DND-41 (cell line): ENCODE results near the gene ZBTB32.

Source experiments
- ATAC-seq: fragments of 200-7000 bp; cut with Tn5 transposase; 3 replicates; pipeline ENCODE4 v1.9.1; 2021; ENCODE audit warnings: low read depth; ENCODE audit not compliant: insufficient read depth
- DNase-seq: peaks from one replicate; pipeline ENCODE4 v3.0.0-alpha.2; 2020
- H2AFZ ChIP-seq: 2 replicates; pipeline ENCODE4 v1.6.0; 2012; ENCODE audit warnings: low read depth, low read length
- H3K27ac ChIP-seq: 2 replicates; pipeline ENCODE4 v1.5.1; 2012; ENCODE audit warnings: low read length, inconsistent platforms
- H3K27me3 ChIP-seq: fragments of 200-600 bp; sonication (generic); 2 replicates; pipeline ENCODE4 v1.6.0; 2012; ENCODE audit warnings: low read length, mild to moderate bottlenecking, inconsistent platforms; ENCODE audit not compliant: insufficient read depth, poor library complexity
- H3K36me3 ChIP-seq: 2 replicates; pipeline ENCODE4 v1.5.1; 2012; ENCODE audit warnings: low read length, inconsistent platforms; ENCODE audit not compliant: insufficient read depth
- H3K4me1 ChIP-seq: 2 replicates; pipeline ENCODE4 v1.5.1; 2012; ENCODE audit warnings: mild to moderate bottlenecking, low read length; ENCODE audit not compliant: insufficient read depth
- H3K4me2 ChIP-seq: 2 replicates; pipeline ENCODE4 v1.6.0; 2012; ENCODE audit warnings: mild to moderate bottlenecking, moderate library complexity, low read length, inconsistent platforms; ENCODE audit not compliant: insufficient read depth
- H3K4me3 ChIP-seq, 2 experiments: fragments of 200-600 bp in 1 of 2; shearing (Covaris generic) in 1 of 2; 2 replicates each; pipeline ENCODE4 v1.5.1; 2012 to 2016; ENCODE audit warnings: inconsistent platforms in 2 of 2, low read length in 2 of 2, mild to moderate bottlenecking in 2 of 2, low read depth in 1 of 2, moderate library complexity in 1 of 2
- H3K79me2 ChIP-seq: 2 replicates; pipeline ENCODE4 v1.6.0; 2012; ENCODE audit warnings: low read length, inconsistent platforms; ENCODE audit not compliant: insufficient read depth
- H3K9ac ChIP-seq: 2 replicates; pipeline ENCODE4 v1.6.0; 2012; ENCODE audit warnings: low read depth, mild to moderate bottlenecking, inconsistent platforms, low read length, moderate library complexity
- H3K9me3 ChIP-seq: 2 replicates; pipeline ENCODE4 v1.5.1; 2012; ENCODE audit warnings: low read length, moderate library complexity, mild to moderate bottlenecking, inconsistent platforms; ENCODE audit not compliant: insufficient read depth, severe bottlenecking
- H4K20me1 ChIP-seq: 2 replicates; pipeline ENCODE4 v1.6.0; 2012; ENCODE audit warnings: low read length; ENCODE audit not compliant: insufficient read depth
- EZH2 ChIP-seq: IDR thresholded peaks from 3 replicates; pipeline ENCODE4 v1.6.1; 2012; ENCODE audit warnings: borderline replicate concordance, low read depth, mild to moderate bottlenecking, moderate library complexity, low read length, inconsistent platforms; ENCODE audit not compliant: severe bottlenecking
- TF ChIP-seq, protein P1 (sequence below): IDR thresholded peaks from 2 replicates; pipeline ENCODE4 v1.5.1; 2012; ENCODE audit warnings: borderline replicate concordance, low read length, moderate library complexity, mild to moderate bottlenecking; ENCODE audit not compliant: poor library complexity, severe bottlenecking; ENCODE audit errors: extremely low read depth

The ZBTB32 gene

DNA sequence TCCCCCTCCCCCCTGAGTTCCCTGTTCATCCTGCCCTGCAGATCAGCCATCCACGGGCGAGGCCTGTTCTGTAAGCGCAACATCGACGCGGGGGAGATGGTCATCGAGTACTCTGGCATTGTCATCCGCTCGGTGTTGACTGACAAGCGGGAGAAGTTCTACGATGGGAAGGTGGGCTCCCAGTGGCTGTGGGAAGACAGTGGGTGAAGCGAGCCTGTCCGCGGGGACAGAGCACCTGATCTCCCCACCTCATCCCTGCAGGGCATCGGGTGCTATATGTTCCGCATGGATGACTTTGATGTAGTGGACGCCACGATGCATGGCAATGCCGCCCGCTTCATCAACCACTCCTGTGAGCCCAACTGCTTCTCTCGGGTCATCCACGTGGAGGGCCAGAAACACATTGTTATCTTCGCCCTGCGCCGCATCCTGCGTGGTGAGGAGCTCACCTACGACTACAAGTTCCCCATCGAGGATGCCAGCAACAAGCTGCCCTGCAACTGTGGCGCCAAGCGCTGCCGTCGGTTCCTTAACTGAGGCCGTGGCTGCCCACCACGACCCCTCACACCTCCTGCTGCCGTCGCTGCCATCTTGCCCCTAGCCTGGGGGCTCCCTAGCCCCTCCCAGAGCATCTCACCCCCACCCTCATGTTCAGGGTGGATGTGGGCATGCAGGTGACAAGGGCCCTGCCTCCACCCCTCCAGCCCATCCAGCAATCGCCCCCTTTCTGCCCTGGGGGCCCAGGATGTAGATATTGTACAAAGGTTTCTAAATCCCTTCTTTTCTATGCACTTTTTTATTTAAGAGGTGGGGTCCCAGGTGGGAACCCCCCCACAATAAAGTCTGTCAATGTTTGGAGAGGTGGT, 33.9 kb downstream of the ZBTB32 start:
- no peak overlapping the region for H2AFZ ChIP-seq
- H3K9me3 ChIP-seq = no peaks in the 10 kb centered on the region
- no peak for TF ChIP-seq EZH2
- TF ChIP-seq, protein P1, sequence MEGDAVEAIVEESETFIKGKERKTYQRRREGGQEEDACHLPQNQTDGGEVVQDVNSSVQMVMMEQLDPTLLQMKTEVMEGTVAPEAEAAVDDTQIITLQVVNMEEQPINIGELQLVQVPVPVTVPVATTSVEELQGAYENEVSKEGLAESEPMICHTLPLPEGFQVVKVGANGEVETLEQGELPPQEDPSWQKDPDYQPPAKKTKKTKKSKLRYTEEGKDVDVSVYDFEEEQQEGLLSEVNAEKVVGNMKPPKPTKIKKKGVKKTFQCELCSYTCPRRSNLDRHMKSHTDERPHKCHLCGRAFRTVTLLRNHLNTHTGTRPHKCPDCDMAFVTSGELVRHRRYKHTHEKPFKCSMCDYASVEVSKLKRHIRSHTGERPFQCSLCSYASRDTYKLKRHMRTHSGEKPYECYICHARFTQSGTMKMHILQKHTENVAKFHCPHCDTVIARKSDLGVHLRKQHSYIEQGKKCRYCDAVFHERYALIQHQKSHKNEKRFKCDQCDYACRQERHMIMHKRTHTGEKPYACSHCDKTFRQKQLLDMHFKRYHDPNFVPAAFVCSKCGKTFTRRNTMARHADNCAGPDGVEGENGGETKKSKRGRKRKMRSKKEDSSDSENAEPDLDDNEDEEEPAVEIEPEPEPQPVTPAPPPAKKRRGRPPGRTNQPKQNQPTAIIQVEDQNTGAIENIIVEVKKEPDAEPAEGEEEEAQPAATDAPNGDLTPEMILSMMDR = no peak
- peaks cover 19% of the 10 kb centered on the region; the same call in 1 of the 2 replicates for H4K20me1 ChIP-seq
- peaks cover 64% of the 10 kb centered on the region for H3K36me3 ChIP-seq
- H3K4me1 ChIP-seq = peaks cover 36% of the 10 kb centered on the region
- no peak for ATAC-seq
- H3K9ac ChIP-seq = no peak overlapping the region
- DNase-seq = no peak
- H3K4me2 ChIP-seq = no peak overlapping the region
- H3K27me3 ChIP-seq = no peaks in the 10 kb centered on the region
- H3K79me2 ChIP-seq = no peaks in the 10 kb centered on the region
- H3K27ac ChIP-seq = no peak overlapping the region
- H3K4me3 ChIP-seq = no peak overlapping the region

DNA sequence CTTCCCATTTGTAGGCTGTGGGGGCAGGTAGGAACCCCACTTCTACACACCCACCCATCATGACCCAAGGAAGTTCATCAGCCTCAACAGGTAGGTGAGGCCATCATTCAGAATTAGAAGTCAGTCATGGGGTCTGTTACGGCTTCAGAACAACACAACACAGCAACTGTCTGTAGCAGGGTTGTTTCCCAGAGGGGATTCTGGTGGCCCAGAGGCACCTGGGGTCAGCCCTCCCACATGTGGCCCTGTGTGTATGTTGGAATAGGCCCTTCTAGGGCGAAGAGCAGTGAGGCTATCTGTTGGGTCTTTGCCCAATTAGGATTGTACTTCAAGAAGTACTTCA, 34.5 kb downstream of the ZBTB32 start:
- no peak for ATAC-seq
- Histone ChIP-seq H2AFZ (no peak overlapping the region), H3K27ac (no peak overlapping the region), H3K27me3 (no peaks in the 10 kb centered on the region), H3K4me1 (peaks cover 39% of the 10 kb centered on the region), H3K4me3 (no peak overlapping the region), H3K4me2 (no peak overlapping the region), H3K9ac (no peak overlapping the region), H4K20me1 (peaks cover 13% of the 10 kb centered on the region; the same call in 1 of the 2 replicates), H3K9me3 (no peaks in the 10 kb centered on the region), H3K36me3 (peaks cover 60% of the 10 kb centered on the region), H3K79me2 (0 out of 2 replicates have a peak, but pooled peaks cover 3% of the 10 kb centered on the region)
- no peak for DNase-seq
- TF ChIP-seq, protein P1 = no peak
- no peak for TF ChIP-seq EZH2

DNA sequence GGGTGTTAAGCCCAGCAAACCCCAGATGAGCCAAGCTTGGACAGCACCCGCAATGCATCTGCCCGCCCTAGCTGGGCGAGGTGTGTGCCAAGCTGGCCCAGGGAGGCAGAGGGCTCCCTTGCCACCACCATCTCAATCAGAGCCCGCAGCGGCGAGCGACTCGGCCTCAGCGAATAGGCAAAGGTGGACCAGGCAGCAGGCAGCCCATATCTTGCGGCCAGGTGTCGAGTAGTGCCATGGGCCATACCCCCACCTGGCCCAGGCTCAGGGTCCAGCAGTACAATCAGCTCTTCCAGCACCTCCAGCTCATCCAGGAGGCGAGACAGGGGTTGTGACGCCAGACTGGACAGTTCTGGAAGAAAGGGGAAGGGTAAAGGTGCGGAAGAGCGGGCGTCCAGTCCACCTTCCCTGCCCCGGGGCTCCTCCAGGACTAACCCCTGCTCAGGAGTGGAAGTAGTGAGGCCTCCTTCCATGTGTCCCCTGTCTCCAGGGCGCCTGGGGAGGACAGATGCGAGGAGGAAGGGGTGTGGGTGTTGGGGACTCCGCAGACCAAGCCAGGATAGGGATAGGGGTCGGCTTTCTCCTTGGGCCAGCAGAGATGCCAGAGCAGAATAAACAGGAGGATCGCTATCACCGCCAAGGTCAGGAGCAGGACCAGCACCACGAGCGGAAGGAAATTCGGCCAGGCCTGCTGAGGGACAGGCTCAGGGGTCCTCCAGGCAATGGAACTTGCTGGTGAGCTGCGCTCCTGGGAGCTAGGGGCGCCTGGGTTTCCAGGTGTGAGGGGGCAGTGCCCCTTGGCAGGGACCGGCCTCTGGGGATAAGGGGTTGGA, 35.1 kb downstream of the ZBTB32 start:
- H3K27ac ChIP-seq = peak overlapping the region; percentile 64
- H3K36me3 ChIP-seq = peaks cover 57% of the 10 kb centered on the region
- H4K20me1 ChIP-seq = 0 out of 2 replicates have a peak, but pooled peaks cover 6% of the 10 kb centered on the region
- no peaks in the 10 kb centered on the region for H3K9me3 ChIP-seq
- H3K4me3 ChIP-seq = peak overlapping the region; percentile 77 to 88; a peak in 3 of 4 replicates
- peaks cover 9% of the 10 kb centered on the region; the same call in 1 of the 2 replicates for H3K79me2 ChIP-seq
- TF ChIP-seq EZH2 = no peak
- TF ChIP-seq, protein P1 = no peak
- H3K4me2 ChIP-seq = peak overlapping the region; percentile 99
- no peak for DNase-seq
- no peak overlapping the region for H2AFZ ChIP-seq
- ATAC-seq = no peak
- peak overlapping the region; percentile 68 for H3K9ac ChIP-seq
- H3K27me3 ChIP-seq = no peaks in the 10 kb centered on the region
- peaks cover 46% of the 10 kb centered on the region for H3K4me1 ChIP-seq
